HG03457 (cell line): ENCODE measurements around the gene LTBP1.

Source experiments
- ATAC-seq: cut with Tn5 transposase; IDR thresholded peaks from one replicate; pipeline ENCODE4 v1.9.1; 2021; ENCODE audit warnings: moderate number of reproducible peaks; ENCODE audit not compliant: unreplicated experiment

Gene LTBP1

DNA sequence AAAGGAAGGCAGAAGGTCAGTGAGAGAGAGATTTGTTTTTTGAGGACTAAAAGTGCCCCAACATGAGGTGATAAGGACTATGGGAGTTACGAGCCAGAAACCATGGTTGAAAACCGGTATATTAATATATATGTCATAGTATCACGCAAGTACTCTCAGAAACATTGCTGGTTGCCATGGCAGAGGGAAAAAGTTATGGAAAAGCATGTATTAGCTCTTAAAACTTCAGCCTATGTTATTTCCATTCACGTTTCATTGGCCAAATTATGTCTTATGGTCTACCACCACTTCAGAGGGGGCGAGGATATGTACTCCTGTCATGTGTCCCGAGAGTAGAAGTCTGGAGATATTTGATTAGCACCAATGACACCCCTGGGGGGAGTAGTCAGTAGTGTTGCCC, 125.9 kb downstream of the LTBP1 start:
- ATAC-seq, result no peak

DNA sequence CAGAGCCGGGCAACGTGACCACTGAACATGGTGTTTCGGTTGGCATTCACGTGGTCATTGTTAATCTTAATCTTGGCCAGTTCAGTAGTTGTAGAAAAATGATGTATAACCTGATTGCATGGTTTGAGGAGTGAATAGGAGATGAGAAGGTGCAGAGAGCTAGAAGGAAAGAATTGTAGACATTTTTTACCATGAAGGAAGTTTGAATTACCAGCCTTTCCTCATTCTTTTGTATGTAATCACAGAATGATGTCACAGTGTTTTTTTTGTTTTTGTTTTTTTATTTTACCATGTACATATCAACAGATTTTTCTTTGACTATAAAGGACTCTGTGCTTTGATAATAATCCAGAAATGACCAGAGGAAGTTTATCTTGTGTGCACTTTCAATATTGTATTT, 126.3 kb downstream of the LTBP1 start:
- ATAC-seq, result no peak

DNA sequence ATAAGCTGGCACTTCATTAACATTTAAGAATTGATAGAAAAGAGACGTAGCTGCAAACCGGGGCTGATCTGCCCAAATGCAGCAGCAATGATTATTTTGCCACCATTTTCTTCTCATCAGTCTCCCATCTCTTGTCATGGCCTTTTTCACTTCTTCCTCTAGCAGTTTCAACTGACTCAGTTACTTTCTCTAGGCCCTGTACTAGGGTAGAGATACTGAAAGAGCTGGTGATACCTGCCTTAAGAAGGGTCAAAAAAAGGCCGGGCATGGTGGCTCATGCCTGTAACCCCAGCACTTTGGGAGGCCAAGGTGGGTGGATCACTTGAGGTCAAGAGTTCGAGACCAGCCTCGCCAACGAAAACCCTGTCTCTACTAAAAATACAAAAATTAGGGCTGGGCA, 127.4 kb downstream of the LTBP1 start:
- ATAC-seq, result no peak

DNA sequence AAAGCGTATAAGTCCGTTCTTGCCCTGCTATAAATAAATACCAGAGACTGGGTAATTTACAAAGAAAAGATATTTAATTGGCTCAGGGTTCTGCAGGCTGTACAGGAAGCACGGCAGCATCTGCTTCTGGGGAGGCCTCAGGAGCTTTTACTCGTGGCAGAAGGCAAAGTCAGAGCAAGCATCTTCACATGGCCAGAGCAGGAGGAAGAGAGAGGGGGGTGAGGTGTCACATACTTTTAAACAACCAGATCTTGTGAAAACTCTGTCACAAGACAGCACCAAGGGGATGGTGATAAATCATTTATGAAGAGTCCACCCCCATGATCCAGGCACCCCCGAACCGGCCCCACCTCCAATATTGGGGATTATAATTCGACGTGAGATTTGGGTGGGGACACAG, 130.6 kb downstream of the LTBP1 start:
- ATAC-seq, result no peak

- ATAC-seq, result no peak
Observed at GRCh38 chr2:33077844-33078243, 131.1 kb downstream of the LTBP1 start.

DNA sequence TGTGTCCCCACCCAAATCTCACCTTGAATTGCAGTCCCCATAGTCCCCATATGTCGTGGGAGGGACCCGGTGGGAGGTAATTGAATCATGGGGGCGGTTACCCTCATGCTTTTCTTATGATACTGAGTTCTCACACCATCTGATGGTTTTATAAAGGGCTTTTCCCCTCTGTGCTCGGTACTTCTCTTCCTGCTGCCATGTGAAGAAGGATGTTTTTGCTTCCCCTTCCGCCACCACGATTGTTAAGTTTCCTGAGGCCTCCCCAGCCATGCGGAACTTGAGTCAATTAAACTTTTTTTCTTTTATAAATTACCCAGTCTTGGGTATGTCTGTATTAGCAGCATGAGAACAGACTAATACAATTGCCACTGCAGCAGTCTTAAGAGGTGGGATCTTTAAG, 134.9 kb downstream of the LTBP1 start:
- no peak for ATAC-seq

- no peak for ATAC-seq
Observed at GRCh38 chr2:33083699-33084387, 137.1 kb downstream of the LTBP1 start.

DNA sequence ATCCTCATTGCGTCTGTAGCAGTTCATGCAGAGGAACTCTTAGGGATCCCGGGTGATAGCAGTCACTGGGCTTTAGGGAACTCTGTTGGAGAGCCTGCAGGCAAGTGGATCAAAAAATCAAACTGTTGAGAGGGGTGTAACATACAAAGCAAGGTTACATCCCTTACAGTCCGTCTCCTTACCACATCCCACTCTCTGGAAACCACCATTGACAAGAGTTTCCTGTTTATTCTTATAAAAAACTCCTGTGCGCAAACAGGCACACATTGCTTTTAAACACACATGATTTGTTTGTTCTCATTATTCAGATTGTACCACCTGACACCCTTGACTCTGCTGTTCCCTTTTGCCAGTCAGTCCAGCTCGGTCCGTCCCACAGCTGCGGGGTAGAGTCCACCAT, 137.7 kb downstream of the LTBP1 start:
- no peak for ATAC-seq

- ATAC-seq, result no peak
Observed at GRCh38 chr2:33085646-33086045, 138.9 kb downstream of the LTBP1 start.

DNA sequence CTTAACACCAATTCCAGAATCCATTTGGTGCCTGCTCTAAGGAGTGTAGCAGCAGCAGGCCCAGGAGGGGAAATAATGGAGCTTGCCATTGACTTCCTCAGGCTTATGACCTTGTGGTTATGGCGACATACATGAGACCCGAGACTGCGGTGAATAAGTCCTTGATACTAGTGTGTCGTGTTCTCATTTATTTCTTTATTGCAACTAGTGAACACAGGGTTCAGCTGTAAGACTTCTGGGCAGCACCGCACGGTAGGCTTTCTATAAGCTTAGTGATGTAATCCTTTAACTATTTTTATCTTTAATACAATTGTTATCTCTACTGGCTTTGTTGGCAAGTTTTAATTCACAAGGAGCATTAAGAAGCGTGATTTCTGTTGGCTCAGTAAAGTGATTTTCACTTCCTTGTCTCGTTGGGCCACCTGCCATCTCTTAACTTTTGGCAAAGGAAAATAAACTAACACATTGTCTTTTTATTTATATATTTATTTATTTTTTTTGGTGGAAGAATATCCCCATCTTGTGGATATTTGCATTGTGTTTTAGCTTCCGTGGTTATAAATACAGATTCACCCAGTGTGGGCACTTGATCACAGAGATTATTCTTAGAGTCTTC, 139.8 kb downstream of the LTBP1 start:
- no peak for ATAC-seq

DNA sequence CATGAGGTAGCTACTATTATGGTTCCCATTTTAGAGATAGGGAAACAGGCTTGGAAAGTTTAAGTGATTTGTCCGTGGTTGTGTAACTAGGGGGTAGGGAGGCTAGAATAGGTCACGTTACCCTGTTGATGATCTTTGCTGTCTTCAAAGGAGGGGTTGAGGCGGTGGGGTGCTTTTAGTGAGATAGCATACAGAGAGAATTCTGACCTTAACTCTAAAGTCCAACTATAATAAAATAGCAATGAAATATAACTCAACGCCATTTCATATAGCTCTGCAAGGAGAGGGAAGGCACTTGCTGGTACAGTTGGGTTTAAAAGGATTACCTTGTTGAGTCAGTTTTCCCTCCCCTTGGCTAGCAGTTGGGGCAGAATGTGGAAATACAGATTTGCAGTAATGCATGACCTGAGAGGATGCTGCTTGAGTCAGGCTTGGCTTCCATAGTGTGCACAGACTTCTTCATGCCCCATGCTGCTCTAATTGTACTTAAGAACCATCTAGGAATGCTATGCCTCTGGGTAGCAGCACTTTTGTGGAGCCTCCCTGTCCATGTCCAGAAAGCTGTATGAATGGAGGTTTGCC, 143.9 kb downstream of the LTBP1 start:
- ATAC-seq, result no peak

GRCh38 chr2:33091541-33092123, 144.9 kb downstream of the LTBP1 start:
- no peak for ATAC-seq

GRCh38 chr2:33093283-33093993, 146.7 kb downstream of the LTBP1 start:
- no peak for ATAC-seq

DNA sequence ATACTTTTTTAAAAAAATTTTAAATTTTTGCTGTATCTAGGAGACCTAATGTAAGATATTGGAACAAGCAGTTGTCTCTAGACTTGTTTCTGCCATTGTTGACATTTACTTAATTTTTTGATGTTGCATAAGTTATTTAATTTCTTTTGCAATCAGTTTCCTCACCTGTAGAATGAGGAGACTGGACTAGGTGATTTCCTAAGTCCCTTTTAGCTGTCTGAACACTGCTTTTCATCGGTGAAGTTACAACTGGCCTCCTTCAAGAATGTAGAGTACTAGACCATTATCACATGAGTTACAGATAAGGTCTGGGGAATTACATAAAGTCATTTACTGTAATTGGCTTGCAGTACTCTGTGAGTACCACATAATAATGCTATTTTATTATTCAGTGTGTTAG, 147.6 kb downstream of the LTBP1 start:
- no peak for ATAC-seq

GRCh38 chr2:33099989-33100388, 153.2 kb downstream of the LTBP1 start:
- ATAC-seq, result no peak

DNA sequence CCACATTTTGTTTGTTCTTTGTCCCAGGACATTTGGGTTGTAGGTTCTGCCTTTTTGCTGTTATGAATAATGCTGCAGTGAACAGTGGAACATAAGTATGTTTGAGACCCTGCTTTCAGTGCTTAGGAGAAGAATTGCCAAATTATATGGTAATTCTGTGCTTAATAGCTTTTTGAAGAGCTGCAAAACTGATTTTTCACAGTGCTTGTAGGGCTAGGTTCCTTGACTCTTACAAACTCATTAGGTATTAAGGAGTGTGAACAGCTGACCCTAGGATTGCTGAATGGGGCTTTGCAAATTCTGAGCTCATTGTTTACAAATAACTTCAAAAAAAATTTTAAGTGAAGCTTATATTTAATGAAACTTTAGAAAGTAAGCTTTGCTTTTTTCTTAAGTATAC, 154.2 kb downstream of the LTBP1 start:
- no peak for ATAC-seq

DNA sequence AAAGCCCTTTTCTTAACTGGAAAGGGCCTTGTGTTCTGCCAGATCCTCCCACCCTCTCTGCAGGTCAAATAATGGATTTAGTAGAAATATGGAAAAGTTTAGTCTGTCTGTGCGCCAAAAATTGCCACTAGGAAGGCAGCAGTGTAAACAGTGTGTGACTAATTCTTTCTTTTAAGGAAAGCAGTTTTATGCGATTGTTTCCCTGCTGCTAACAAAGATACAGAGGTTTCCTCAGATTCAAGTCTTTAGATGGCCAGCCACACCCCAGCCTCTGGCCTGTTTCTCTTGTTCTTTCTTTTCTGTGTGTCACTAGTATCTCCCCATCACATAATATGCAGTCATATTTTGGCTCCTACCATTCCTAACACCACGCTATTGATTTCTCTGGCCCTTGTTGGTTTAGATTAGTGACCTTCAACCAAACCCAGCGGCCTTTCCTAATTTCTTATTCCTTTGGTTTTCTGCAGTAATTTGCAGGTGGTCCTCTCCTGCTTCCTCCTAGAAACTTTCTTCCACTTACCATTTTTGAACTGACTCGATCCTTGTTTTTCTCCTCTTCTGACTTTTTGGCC, 157.4 kb downstream of the LTBP1 start:
- no peak for ATAC-seq

- ATAC-seq, result no peak
Observed at GRCh38 chr2:33104726-33105125, 158.0 kb downstream of the LTBP1 start.

DNA sequence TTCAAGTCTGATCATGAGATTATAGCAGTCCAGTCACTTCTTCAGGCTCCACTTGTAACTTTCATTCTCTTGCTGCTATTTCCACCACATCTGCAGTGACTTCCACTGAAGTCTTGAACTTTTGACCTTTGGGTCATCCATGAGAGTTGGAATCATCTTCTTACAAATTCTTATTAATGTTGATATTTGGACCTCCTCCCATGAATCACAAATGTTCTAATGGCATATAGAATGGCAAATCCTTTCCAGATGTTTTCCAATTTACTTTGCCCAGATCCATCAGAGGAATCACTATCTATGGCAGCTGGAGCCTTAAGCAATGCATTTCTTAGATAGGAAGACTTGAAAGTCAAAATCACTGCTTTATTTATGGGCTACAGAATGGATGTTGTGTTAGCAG, 159.4 kb downstream of the LTBP1 start:
- no peak for ATAC-seq

GRCh38 chr2:33107690-33108482, 161.1 kb downstream of the LTBP1 start:
- no peak for ATAC-seq
